ENCODE results near the gene PRSS53.
"Not testable (repeated sequence)": the region's sequence is repeated elsewhere in the genome, so short reads cannot be mapped to it uniquely, and the experiment has no call there.

Gene PRSS53

GRCh38 chr16:31105677-31106213 is 17.0 kb upstream of the PRSS53 start:
- Histone ChIP-seq H3K4me2 (ENCODE audit: low read length) (no peak overlapping the region), H3K4me3 (ENCODE audit: low read length) (no peak overlapping the region)
- TF ChIP-seq EZH2phosphoT487 (IDR thresholded peaks at IDR 0.05; ENCODE audit: low read depth) (no peak), CTCF (IDR thresholded peaks at IDR 0.05; ENCODE audit: low read depth, low read length) (peak; percentile 33)

GRCh38 chr16:31100876-31101641 is 12.3 kb upstream of the PRSS53 start:
- H3K9me3 ChIP-seq (ENCODE audit: insufficient read depth, low read length): not testable (repeated sequence)

More at GRCh38 chr16:31105677-31106213, 17.0 kb upstream of the PRSS53 start:
- Histone ChIP-seq H3K4me1 (ENCODE audit: low read length) (peaks cover 13% of the 10 kb centered on the region), H4K20me1 (ENCODE audit: insufficient read depth, low read length) (no peaks in the 10 kb centered on the region), H3K9me3 (ENCODE audit: insufficient read depth, low read length) (no peaks in the 10 kb centered on the region), H3K27me3 (ENCODE audit: low read depth, low read length) (no peaks in the 10 kb centered on the region), H2AFZ (ENCODE audit: low read depth, low read length) (no peak overlapping the region), H3K36me3 (replicated peaks; ENCODE audit: low read depth, low read length) (peaks cover 12% of the 10 kb centered on the region), H3K27ac (ENCODE audit: low read length) (no peak overlapping the region), H3K9ac (ENCODE audit: low read length) (no peak overlapping the region), H3K79me2 (ENCODE audit: low read length) (peaks cover 10% of the 10 kb centered on the region; the same call in 1 of the 2 replicates)

GRCh38 chr16:31099860-31100638 is 11.3 kb upstream of the PRSS53 start:
- Histone ChIP-seq H3K27me3 (ENCODE audit: low read depth, low read length) (no peaks in the 10 kb centered on the region), H3K79me2 (ENCODE audit: low read length) (no peaks in the 10 kb centered on the region), H3K9me3 (ENCODE audit: insufficient read depth, low read length) (no peaks in the 10 kb centered on the region), H3K36me3 (replicated peaks; ENCODE audit: low read depth, low read length) (no peaks in the 10 kb centered on the region), H3K4me3 (ENCODE audit: low read length) (no peak overlapping the region), H2AFZ (ENCODE audit: low read depth, low read length) (no peak overlapping the region), H3K4me1 (ENCODE audit: low read length) (peaks cover 8% of the 10 kb centered on the region), H3K9ac (ENCODE audit: low read length) (no peak overlapping the region), H3K27ac (ENCODE audit: low read length) (no peak overlapping the region), H4K20me1 (ENCODE audit: insufficient read depth, low read length) (no peaks in the 10 kb centered on the region), H3K4me2 (ENCODE audit: low read length) (no peak overlapping the region)
- TF ChIP-seq CTCF (IDR thresholded peaks at IDR 0.05; ENCODE audit: low read depth, low read length): no peak
- TF ChIP-seq EZH2phosphoT487 (IDR thresholded peaks at IDR 0.05; ENCODE audit: low read depth): no peak

More at GRCh38 chr16:31100876-31101641, 12.3 kb upstream of the PRSS53 start:
- not testable (repeated sequence) for H2AFZ ChIP-seq (ENCODE audit: low read depth, low read length); H3K27ac ChIP-seq (ENCODE audit: low read length); H3K4me3 ChIP-seq (ENCODE audit: low read length); H3K4me2 ChIP-seq (ENCODE audit: low read length); H3K4me1 ChIP-seq (ENCODE audit: low read length); H4K20me1 ChIP-seq (ENCODE audit: insufficient read depth, low read length); H3K79me2 ChIP-seq (ENCODE audit: low read length); H3K27me3 ChIP-seq (ENCODE audit: low read depth, low read length); H3K9ac ChIP-seq (ENCODE audit: low read length); H3K36me3 ChIP-seq (replicated peaks; ENCODE audit: low read depth, low read length)

- no peak for TF ChIP-seq EZH2phosphoT487 (IDR thresholded peaks at IDR 0.05; ENCODE audit: low read depth)
- TF ChIP-seq CTCF (IDR thresholded peaks at IDR 0.05; ENCODE audit: low read depth, low read length): no peak
- Histone ChIP-seq H3K27me3 (ENCODE audit: low read depth, low read length) (no peaks in the 10 kb centered on the region), H3K79me2 (ENCODE audit: low read length) (peaks cover 39% of the 10 kb centered on the region), H2AFZ (ENCODE audit: low read depth, low read length) (peak within 1 kb of the TSS; percentile 96), H3K4me2 (ENCODE audit: low read length) (peak within 1 kb of the TSS; percentile 80), H3K9ac (ENCODE audit: low read length) (peak within 1 kb of the TSS; percentile 85), H3K27ac (ENCODE audit: low read length) (peak within 1 kb of the TSS; percentile 71), H3K36me3 (replicated peaks; ENCODE audit: low read depth, low read length) (peaks cover 11% of the 10 kb centered on the region), H3K4me3 (ENCODE audit: low read length) (peak within 1 kb of the TSS; percentile 85), H3K4me1 (ENCODE audit: low read length) (peaks cover 12% of the 10 kb centered on the region), H3K9me3 (ENCODE audit: insufficient read depth, low read length) (no peaks in the 10 kb centered on the region), H4K20me1 (ENCODE audit: insufficient read depth, low read length) (0 out of 2 replicates have a peak, but pooled peaks cover 4% of the 10 kb centered on the region)
These were observed 5.8 kb upstream of the PRSS53 start, which contains the start of gene VKORC1 for GRCh38 chr16:31094424-31095120. Gene VKORC1, minus strand, starts transcription at chr16:31094797. Its CDS starts 68 bp downstream, at chr16:31094729.
